Measurements from ENCODE around the gene PRDM16.

Gene PRDM16

GRCh38 chr1:3355089-3355488 lies 286.1 kb downstream of the PRDM16 start:
- TF ChIP-seq, protein P1, sequence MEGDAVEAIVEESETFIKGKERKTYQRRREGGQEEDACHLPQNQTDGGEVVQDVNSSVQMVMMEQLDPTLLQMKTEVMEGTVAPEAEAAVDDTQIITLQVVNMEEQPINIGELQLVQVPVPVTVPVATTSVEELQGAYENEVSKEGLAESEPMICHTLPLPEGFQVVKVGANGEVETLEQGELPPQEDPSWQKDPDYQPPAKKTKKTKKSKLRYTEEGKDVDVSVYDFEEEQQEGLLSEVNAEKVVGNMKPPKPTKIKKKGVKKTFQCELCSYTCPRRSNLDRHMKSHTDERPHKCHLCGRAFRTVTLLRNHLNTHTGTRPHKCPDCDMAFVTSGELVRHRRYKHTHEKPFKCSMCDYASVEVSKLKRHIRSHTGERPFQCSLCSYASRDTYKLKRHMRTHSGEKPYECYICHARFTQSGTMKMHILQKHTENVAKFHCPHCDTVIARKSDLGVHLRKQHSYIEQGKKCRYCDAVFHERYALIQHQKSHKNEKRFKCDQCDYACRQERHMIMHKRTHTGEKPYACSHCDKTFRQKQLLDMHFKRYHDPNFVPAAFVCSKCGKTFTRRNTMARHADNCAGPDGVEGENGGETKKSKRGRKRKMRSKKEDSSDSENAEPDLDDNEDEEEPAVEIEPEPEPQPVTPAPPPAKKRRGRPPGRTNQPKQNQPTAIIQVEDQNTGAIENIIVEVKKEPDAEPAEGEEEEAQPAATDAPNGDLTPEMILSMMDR (IDR thresholded peaks at IDR 0.05; ENCODE audit: borderline replicate concordance, control extremely low read depth, extremely low read depth, insufficient read depth, missing control alignments): no peak
- in situ Hi-C loops (cut with MboI; ENCODE audit: low sequenced_read_pairs, unreplicated experiment): no loop called here

GRCh38 chr1:3355894-3356826 lies 287.2 kb downstream of the PRDM16 start:
- in situ Hi-C loops (cut with MboI; ENCODE audit: low sequenced_read_pairs, unreplicated experiment): no loop called here
- no peak for DNase-seq (ENCODE audit: low spot score)
- TF ChIP-seq, protein P1 (IDR thresholded peaks at IDR 0.05; ENCODE audit: borderline replicate concordance, control extremely low read depth, extremely low read depth, insufficient read depth, missing control alignments): no peak

More at GRCh38 chr1:3355089-3355488, 286.1 kb downstream of the PRDM16 start:
- DNase-seq (ENCODE audit: low spot score): no peak

DNA sequence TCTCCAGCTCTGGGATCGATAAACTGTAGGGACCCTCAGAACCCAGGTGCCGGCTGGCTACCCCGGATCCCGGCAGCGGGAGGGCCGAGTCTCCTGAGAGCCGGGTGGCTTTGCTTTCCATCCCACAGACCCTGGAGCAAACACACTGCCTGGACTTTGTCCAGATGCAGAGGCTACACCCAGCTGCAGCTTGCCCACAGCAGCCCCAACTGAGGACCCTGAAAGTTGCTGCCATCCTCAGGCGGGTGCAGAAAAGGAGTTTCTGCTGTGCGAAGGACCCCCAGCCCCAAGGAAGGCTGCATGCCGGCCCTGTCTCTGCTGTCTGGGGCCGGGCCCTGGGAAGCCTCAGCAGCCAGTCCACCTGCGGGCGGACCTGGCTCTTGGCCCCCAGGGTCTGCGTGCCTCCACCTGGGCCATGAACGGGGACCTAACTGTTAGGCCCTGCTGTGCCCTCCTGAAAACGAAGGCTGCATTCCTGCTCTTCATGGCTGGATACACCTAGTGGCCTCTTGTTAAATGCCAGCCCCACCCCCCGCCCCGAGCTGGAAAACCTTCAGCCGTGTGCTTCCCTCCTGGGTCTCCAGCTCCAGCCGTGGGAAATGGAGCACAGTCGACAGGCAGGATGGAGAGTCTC lies 287.9 kb downstream of the PRDM16 start:
- no peak for DNase-seq (ENCODE audit: low spot score)
- TF ChIP-seq, protein P1 (IDR thresholded peaks at IDR 0.05; ENCODE audit: borderline replicate concordance, control extremely low read depth, extremely low read depth, insufficient read depth, missing control alignments): no peak
- in situ Hi-C loops (cut with MboI; ENCODE audit: low sequenced_read_pairs, unreplicated experiment): no loop called here

DNA sequence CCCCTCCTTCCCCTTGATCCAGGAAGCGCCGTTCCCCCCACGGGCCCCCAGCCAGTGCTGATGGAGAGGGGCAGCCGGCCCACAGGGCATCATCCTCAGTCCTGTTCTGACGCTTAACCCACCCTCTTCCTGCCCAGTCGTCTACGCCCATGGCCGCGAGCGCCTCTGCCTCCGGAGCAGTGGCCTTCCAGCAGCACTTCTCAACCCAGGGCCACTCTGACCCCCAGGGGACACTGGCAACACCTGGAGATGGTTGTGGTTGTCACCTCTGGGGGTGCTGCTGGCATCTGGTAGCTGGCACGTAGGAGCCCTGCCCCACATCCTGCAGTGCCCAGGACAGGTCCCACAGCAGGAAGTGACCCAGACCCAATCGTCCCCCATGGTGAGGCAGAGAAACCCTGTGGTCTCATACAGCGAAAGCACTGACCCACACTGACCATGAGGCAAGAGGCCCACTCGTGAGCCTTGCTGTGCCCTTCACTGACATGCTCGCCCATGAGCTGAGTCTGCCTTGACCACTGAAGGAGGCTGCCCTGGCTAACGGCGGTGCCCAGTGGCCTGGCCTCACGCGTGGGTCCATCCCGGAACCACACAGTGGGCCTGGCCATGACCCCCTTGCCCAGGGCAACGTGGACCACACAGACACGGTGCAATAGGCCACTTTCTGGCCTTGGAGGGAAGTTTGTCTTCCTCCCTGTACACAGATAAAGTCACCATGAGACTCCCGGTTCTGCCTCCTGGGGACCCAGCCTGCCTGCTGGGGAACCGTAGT lies 288.7 kb downstream of the PRDM16 start:
- in situ Hi-C loops (cut with MboI; ENCODE audit: low sequenced_read_pairs, unreplicated experiment): no loop called here
- TF ChIP-seq, protein P1 (IDR thresholded peaks at IDR 0.05; ENCODE audit: borderline replicate concordance, control extremely low read depth, extremely low read depth, insufficient read depth, missing control alignments): no peak

DNA sequence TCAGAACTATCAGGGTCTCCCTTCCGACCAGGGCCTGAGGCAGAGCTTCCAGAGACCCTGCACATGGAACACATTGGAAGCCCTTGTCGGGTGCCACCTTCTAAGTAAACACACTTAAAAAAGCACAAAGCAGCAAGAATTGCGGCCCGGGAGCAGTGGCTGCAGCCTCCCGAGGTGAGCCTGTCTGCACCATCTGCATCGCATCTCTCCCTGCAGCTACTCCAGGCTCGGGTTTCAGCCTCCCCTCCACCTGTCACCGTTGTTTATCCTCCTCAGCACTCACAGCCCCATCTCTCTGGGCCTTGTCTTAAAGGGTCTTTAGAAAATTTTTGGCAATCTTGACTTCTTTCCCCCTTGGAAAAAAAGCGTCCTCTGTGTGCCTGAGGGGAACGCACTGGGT lies 290.3 kb downstream of the PRDM16 start:
- no peak for DNase-seq (ENCODE audit: low spot score)
- TF ChIP-seq, protein P1 (IDR thresholded peaks at IDR 0.05; ENCODE audit: borderline replicate concordance, control extremely low read depth, extremely low read depth, insufficient read depth, missing control alignments): no peak
- in situ Hi-C loops (cut with MboI; ENCODE audit: low sequenced_read_pairs, unreplicated experiment): no loop called here

More for the DNA sequence above, 288.7 kb downstream of the PRDM16 start:
- no peak for DNase-seq (ENCODE audit: low spot score)

DNA sequence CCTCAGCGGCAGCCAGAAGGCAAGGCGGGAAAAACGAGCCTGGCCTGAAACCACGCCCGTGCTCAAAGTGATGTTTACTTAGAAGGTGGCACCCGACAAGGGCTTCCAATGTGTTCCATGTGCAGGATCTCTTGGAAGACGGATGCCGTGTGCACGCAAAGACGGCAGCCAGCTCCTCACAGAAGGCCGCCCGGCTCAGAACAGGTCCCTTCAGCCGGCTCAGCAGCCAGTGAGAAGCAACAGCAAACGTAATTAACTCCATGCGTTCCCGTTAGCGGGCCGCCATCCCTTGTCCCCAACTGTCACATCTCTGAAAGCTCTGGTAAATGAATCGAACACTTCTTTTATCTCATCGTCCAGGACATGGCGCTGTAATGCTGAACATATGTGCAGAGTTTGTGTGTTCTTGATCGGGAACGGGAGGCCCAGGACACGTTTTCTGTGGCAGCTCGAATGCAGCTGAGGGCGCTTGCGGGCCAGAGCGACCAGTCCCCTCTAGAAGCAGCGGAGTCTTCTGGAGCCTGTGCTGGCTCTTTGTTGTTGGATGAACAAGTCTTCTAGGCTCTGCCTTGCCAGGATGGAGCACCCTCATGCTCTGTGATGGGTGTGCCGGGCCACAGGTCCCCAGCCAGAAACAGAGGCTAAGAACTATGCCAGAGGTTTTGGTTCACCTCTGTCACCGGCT lies 290.9 kb downstream of the PRDM16 start:
- in situ Hi-C loops (cut with MboI; ENCODE audit: low sequenced_read_pairs, unreplicated experiment): no loop called here
- TF ChIP-seq, protein P1 (IDR thresholded peaks at IDR 0.05; ENCODE audit: borderline replicate concordance, control extremely low read depth, extremely low read depth, insufficient read depth, missing control alignments): no peak

More for the DNA sequence above, 290.9 kb downstream of the PRDM16 start:
- DNase-seq (ENCODE audit: low spot score): no peak
